PC-9 (cell line): ENCODE measurements around the gene CENPP.
A peak's percentile ranks its signal among the peaks of the same experiment; 100 is the strongest.

ENCODE experiments used
- CTCF ChIP-seq: fragments of 200-600 bp; sonication (generic); conservative IDR thresholded peaks from 2 replicates; pipeline ENCODE4 v1.6.1; 2017; ENCODE audit warnings: mixed run types, antibody characterized with exemption, mild to moderate bottlenecking, moderate library complexity
- EZH2 ChIP-seq: fragments of 200-600 bp; sonication (generic); IDR thresholded peaks from 2 replicates; pipeline ENCODE4 v1.8.0; 2017; ENCODE audit warnings: antibody characterized with exemption, low read depth

- peak; percentile 87 for TF ChIP-seq CTCF
- TF ChIP-seq EZH2 = no peak
These were observed 309.2 kb downstream of the CENPP start for GRCh38 chr9:92634712-92635605.
